Endodermal cell (in vitro differentiated cells): ENCODE measurements around the gene BRD1. TPM values are rescaled to one million over a fixed set of nuclear protein-coding genes. Genes with fewer than 3 reads are reported as not detected.
A peak's percentile ranks its signal among the peaks of the same experiment; 100 is the strongest.

Experiments
- DNase-seq: peaks from one replicate; pipeline ENCODE4 v3.0.0-alpha.2; 2017
- H3K27ac ChIP-seq: 2 replicates; pipeline ENCODE4 v1.5.1; 2013; ENCODE audit warnings: mild to moderate bottlenecking, low read depth, low read length, moderate library complexity
- H3K27me3 ChIP-seq: 2 replicates; pipeline ENCODE4 v1.6.1; 2013; ENCODE audit warnings: mild to moderate bottlenecking, low read length, moderate library complexity; ENCODE audit not compliant: insufficient read depth, control insufficient read depth, poor library complexity, severe bottlenecking
- H3K36me3 ChIP-seq: 2 replicates; pipeline ENCODE4 v1.7.0; 2013; ENCODE audit warnings: mild to moderate bottlenecking, low read length, moderate library complexity; ENCODE audit not compliant: control insufficient read depth, insufficient read depth
- H3K4me1 ChIP-seq: one replicate; pipeline ENCODE4 v1.7.0; 2013; ENCODE audit warnings: low read length; ENCODE audit not compliant: control insufficient read depth, insufficient read depth
- H3K4me3 ChIP-seq: 2 replicates; pipeline ENCODE4 v1.5.1; 2013; ENCODE audit warnings: mild to moderate bottlenecking, low read length, moderate library complexity
- H3K9ac ChIP-seq: 2 replicates; pipeline ENCODE4 v1.6.1; 2013; ENCODE audit warnings: mild to moderate bottlenecking, low read length, moderate library complexity; ENCODE audit not compliant: poor library complexity, severe bottlenecking; ENCODE audit errors: extremely low read depth
- H3K9me3 ChIP-seq: 2 replicates; pipeline ENCODE4 v1.6.1; 2013; ENCODE audit warnings: mild to moderate bottlenecking, low read length, moderate library complexity; ENCODE audit not compliant: control insufficient read depth
- H3K27ac Mint-ChIP-seq: 2 replicates; pipeline ENCODE4 v1.8.0; 2020; ENCODE audit warnings: mixed read lengths
- H3K27me3 Mint-ChIP-seq: 2 replicates; pipeline ENCODE4 v1.8.0; 2021; ENCODE audit warnings: mild to moderate bottlenecking, mixed read lengths; ENCODE audit not compliant: insufficient read depth
- H3K36me3 Mint-ChIP-seq: 2 replicates; pipeline ENCODE4 v1.8.0; 2020; ENCODE audit warnings: low read depth, mixed read lengths
- H3K4me1 Mint-ChIP-seq: 2 replicates; pipeline ENCODE4 v1.8.0; 2020; ENCODE audit warnings: mixed read lengths
- H3K4me3 Mint-ChIP-seq: 2 replicates; pipeline ENCODE4 v1.8.0; 2020; ENCODE audit warnings: mild to moderate bottlenecking, moderate library complexity, mixed read lengths
- H3K9me3 Mint-ChIP-seq: 2 replicates; pipeline ENCODE4 v1.8.0; 2020; ENCODE audit warnings: mild to moderate bottlenecking, mixed read lengths
- WGBS, 2 experiments: methylation state at CpG; one replicate each; pipeline versions ENCODE4 v1.1.5 to v1.1.7; 2013; ENCODE audit warnings: missing lambda C conversion rate in 2 of 2, mixed read lengths in 1 of 2; ENCODE audit not compliant: insufficient coverage in 1 of 2, insufficient read length in 1 of 2; 5-methylcytosine and 5-hydroxymethylcytosine counted together
- total RNA-seq, 2 donors: library from RNA; stranded (reverse); fragmentation: NEBNext Ultra II Directional in 1 of 2; extraction: Animal tissue kit (Norgen Biotek cat#: 25700) in 1 of 2; gene quantifications; 2 replicates in 1 of 2; 3 replicates in 1 of 2; pipeline ENCODE4 v1.2.1, GENCODE V29; 2021
- TF ChIP-seq, protein P1 (sequence below): fragments of 200-600 bp; sonication (generic); conservative IDR thresholded peaks from 2 replicates; pipeline ENCODE4 v1.5.0; 2021; ENCODE audit warnings: antibody characterized with exemption, mild to moderate bottlenecking

BRD1 gene
- total RNA-seq, 2 donors from 2014 or later, result 49.5 to 54.9 TPM

DNA sequence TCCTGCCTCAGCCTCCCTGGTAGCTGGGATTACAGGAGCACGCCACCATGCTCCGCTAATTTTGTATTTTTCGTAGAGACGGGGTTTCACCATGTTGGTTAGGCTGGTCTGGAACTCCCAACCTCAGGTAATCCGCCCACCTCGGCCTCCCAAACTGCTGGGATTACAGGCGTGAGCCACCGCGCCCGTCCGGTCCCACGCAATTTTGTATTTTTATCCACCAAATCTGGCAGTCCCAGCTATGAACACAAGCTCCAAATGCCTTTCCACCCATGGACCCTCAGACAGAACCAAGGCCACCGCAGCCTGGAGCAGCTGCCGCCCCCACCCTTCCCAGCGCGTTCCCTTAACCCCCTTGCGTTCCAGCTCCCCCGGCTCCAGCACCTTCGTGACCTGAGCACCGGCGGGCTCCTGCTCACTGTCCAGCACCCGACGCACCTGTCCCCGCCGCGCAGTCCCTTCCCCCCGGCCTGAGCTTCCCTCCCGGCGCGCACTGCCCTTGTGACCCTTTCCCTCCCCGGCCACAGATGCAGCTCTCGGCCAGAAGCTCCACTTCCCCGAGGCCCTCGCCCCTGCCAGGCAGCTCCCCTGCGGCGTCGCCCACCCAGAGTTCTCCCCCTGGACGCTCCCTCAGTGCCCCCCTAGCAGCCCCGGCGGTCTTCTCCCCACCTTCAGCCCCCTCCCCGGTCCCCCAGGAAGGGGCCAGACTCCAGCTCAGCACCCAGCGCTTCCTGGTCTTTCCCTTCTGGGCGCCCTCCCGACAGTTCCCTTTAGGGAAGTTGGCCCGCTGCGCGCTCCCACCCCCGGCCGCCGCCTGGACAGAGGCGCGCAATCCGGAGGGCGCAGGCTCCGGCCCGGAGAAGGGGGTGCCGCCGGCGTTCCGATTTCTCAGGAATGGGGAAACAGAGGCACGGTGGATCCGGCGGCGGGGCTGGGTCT lies 20.3 kb upstream of the BRD1 start:
- DNase-seq, result peak; percentile 69
- H3K36me3 ChIP-seq, result no peaks in the 10 kb centered on the region
- H3K27me3 Mint-ChIP-seq, result peaks cover 87% of the 10 kb centered on the region
- peak overlapping the region; percentile 62 for H3K4me3 ChIP-seq
- no peak overlapping the region for H3K27ac Mint-ChIP-seq
- TF ChIP-seq, protein P1, sequence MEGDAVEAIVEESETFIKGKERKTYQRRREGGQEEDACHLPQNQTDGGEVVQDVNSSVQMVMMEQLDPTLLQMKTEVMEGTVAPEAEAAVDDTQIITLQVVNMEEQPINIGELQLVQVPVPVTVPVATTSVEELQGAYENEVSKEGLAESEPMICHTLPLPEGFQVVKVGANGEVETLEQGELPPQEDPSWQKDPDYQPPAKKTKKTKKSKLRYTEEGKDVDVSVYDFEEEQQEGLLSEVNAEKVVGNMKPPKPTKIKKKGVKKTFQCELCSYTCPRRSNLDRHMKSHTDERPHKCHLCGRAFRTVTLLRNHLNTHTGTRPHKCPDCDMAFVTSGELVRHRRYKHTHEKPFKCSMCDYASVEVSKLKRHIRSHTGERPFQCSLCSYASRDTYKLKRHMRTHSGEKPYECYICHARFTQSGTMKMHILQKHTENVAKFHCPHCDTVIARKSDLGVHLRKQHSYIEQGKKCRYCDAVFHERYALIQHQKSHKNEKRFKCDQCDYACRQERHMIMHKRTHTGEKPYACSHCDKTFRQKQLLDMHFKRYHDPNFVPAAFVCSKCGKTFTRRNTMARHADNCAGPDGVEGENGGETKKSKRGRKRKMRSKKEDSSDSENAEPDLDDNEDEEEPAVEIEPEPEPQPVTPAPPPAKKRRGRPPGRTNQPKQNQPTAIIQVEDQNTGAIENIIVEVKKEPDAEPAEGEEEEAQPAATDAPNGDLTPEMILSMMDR, result no peak
- H3K9me3 ChIP-seq, result no peaks in the 10 kb centered on the region
- H3K27ac ChIP-seq, result no peak overlapping the region
- 20 to 39% methylated on average over 26 to 64 of the region's 64 CpGs for WGBS, 2 experiments
- H3K36me3 Mint-ChIP-seq, result no peaks in the 10 kb centered on the region
- H3K9me3 Mint-ChIP-seq, result no peaks in the 10 kb centered on the region
- no peak overlapping the region for H3K9ac ChIP-seq
- no peaks in the 10 kb centered on the region for H3K4me1 Mint-ChIP-seq
- H3K4me1 ChIP-seq, result no peaks in the 10 kb centered on the region
- peak overlapping the region; percentile 64 for H3K4me3 Mint-ChIP-seq
- peaks cover 91% of the 10 kb centered on the region for H3K27me3 ChIP-seq

DNA sequence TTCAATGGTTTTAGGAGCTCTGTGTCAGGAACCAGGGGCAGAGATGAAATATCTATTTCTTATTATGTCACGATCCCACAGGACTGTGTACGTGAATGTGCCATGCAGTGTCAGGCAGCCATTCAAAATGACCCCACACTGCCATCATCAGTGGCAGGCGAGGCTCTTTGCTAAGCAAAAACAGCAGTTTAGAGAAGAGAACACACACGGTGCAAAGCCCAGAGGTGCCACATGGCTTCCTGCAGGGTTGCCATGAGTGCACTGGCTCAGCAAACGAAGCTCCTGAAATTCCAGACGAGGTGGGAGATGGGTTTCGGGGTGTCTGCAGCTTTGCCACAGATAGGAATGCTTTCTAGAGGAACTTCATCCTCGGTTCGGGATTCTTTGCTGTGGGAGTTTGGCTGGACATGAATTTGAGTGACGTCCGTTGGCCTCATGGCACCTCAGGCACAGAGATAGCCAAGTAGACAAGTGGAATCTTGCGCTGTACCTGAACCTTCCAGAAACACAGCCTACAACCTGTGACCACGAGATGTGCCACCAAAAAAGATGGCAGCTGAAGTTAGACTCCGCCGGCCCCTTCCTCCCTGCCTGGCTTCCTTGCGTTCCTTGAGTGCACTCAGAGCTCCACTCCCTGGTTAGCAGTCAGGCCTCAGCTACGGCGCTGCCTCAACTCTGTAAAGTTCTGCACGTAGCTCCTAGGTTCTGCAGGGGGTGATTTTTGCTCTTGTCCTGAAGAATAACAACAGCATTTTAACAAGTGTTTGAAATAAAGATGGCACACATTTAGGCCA lies 18.2 kb upstream of the BRD1 start:
- no peaks in the 10 kb centered on the region for H3K4me1 ChIP-seq
- H3K4me3 ChIP-seq, result no peak overlapping the region
- Mint-ChIP-seq H3K9me3 (no peaks in the 10 kb centered on the region), H3K4me1 (no peaks in the 10 kb centered on the region), H3K27me3 (peaks cover 68% of the 10 kb centered on the region), H3K36me3 (no peaks in the 10 kb centered on the region), H3K4me3 (no peak overlapping the region), H3K27ac (no peak overlapping the region)
- 80 to 86% methylated on average over 18 to 19 of the region's 19 CpGs for WGBS, 2 experiments
- no peak overlapping the region for H3K27ac ChIP-seq
- H3K36me3 ChIP-seq, result no peaks in the 10 kb centered on the region
- DNase-seq, result no peak
- TF ChIP-seq, protein P1, result no peak
- H3K27me3 ChIP-seq, result peaks cover 70% of the 10 kb centered on the region
- H3K9ac ChIP-seq, result no peak overlapping the region
- no peaks in the 10 kb centered on the region for H3K9me3 ChIP-seq

DNA sequence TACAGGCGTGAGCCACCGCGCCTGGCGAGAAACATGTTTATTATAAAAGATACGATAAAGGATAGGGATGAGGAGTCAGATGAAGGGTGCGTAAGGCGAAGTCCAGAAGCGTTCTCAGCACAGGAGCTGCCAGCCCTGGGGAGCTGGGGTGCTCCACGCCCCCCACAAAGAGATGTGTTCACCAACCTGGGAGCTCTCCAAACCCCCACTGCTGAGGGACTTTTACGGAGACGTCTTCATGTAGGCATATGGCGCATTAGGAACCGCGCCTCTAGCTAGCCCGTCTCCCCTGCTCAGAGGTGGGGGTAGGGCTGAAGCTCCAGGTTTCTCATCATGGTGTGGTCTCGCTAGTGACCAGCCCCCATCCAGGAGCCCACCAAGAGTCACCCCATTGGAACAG lies 17.6 kb upstream of the BRD1 start:
- TF ChIP-seq, protein P1, result no peak
- Mint-ChIP-seq H3K4me3 (no peak overlapping the region), H3K27me3 (peaks cover 62% of the 10 kb centered on the region), H3K9me3 (no peaks in the 10 kb centered on the region), H3K27ac (no peak overlapping the region), H3K4me1 (no peaks in the 10 kb centered on the region), H3K36me3 (no peaks in the 10 kb centered on the region)
- H3K36me3 ChIP-seq, result no peaks in the 10 kb centered on the region
- no peak overlapping the region for H3K4me3 ChIP-seq
- no peak for DNase-seq
- H3K4me1 ChIP-seq, result no peaks in the 10 kb centered on the region
- peaks cover 64% of the 10 kb centered on the region for H3K27me3 ChIP-seq
- H3K27ac ChIP-seq, result no peak overlapping the region
- no peak overlapping the region for H3K9ac ChIP-seq
- 93% methylated on average over 7 to 15 of the region's 16 CpGs for WGBS, 2 experiments
- no peaks in the 10 kb centered on the region for H3K9me3 ChIP-seq
